Measurements from ENCODE around the gene ADGRF4. TPM values are rescaled to one million over a fixed set of nuclear protein-coding genes. Genes with fewer than 3 reads are reported as not detected.

ADGRF4 gene
- total RNA-seq, 1 experiment from 2014 or later, result not detected

DNA sequence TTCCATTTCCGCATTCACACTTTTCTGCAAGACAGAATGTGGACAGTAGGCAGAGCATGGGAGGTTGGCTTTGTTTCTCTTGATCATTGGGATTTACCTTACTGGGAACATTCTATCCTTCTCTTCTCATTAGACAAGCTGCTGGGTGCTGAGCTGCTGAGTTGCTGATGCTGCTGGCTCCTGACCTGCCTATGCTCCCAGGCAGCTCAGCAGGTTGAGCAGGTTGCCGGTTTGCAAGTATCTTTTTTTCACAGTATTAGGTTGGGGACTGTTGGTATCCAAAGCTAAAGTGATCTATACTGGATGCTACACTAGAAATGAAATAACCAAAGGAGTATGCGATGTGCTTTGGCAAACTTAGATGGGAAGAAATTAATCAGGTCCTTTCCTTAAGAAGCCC is 23.7 kb upstream of the ADGRF4 start:
- Mint-ChIP-seq H3K9me3 (no peaks in the 10 kb centered on the region; a peak in 1 of 5 replicates), H3K27me3 (ENCODE audit: low read depth) (no peaks in the 10 kb centered on the region), H3K4me1 (peaks cover 14 to 15% of the 10 kb centered on the region in 2 experiments), H3K4me3 (no peak overlapping the region), H3K36me3 (ENCODE audit: insufficient read depth in 1 of 3, low read depth in 3 of 3) (no peaks in the 10 kb centered on the region; a peak in 1 of 7 replicates), H3K27ac (no peak overlapping the region)
- H3K4me2 ChIP-seq (ENCODE audit: insufficient read depth, insufficient read length, low read length), result no peak overlapping the region
- no peak overlapping the region for H2BK5ac ChIP-seq (ENCODE audit: insufficient read length, low read length)
- no peak overlapping the region for H2BK12ac ChIP-seq (ENCODE audit: insufficient read length, low read depth, low read length)
- H3K23me2 ChIP-seq (ENCODE audit: insufficient read length, low read depth, low read length, poor library complexity, severe bottlenecking), result no peaks in the 10 kb centered on the region
- no peaks in the 10 kb centered on the region for H3K79me1 ChIP-seq (ENCODE audit: insufficient read depth, low read depth, low read length, poor library complexity, severe bottlenecking)
- H3K23ac ChIP-seq (ENCODE audit: insufficient read length, low read depth, low read length), result no peak overlapping the region
- 0 out of 2 replicates have a peak, but pooled peaks cover 2% of the 10 kb centered on the region for H3K4me1 ChIP-seq (ENCODE audit: insufficient read depth, low read length)
- H4K91ac ChIP-seq (ENCODE audit: insufficient read length, low read depth, low read length), result no peak overlapping the region
- DNase-seq, result no peak
- H4K5ac ChIP-seq (ENCODE audit: insufficient read length, low read depth, low read length), result no peak overlapping the region
- H2BK15ac ChIP-seq (ENCODE audit: low read depth, low read length), result no peak overlapping the region
- TF ChIP-seq, protein P1, sequence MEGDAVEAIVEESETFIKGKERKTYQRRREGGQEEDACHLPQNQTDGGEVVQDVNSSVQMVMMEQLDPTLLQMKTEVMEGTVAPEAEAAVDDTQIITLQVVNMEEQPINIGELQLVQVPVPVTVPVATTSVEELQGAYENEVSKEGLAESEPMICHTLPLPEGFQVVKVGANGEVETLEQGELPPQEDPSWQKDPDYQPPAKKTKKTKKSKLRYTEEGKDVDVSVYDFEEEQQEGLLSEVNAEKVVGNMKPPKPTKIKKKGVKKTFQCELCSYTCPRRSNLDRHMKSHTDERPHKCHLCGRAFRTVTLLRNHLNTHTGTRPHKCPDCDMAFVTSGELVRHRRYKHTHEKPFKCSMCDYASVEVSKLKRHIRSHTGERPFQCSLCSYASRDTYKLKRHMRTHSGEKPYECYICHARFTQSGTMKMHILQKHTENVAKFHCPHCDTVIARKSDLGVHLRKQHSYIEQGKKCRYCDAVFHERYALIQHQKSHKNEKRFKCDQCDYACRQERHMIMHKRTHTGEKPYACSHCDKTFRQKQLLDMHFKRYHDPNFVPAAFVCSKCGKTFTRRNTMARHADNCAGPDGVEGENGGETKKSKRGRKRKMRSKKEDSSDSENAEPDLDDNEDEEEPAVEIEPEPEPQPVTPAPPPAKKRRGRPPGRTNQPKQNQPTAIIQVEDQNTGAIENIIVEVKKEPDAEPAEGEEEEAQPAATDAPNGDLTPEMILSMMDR (conservative IDR thresholded peaks at IDR 0.05), result no peak
- H2AK5ac ChIP-seq (ENCODE audit: insufficient read length, low read length), result no peak overlapping the region
- H2BK120ac ChIP-seq (ENCODE audit: low read depth, low read length, poor library complexity, severe bottlenecking), result no peak overlapping the region
- no peak overlapping the region for H3K56ac ChIP-seq (ENCODE audit: insufficient read length, low read depth, low read length)
- H2AFZ ChIP-seq (ENCODE audit: low read length), result no peak overlapping the region
- H3K9me3 ChIP-seq (ENCODE audit: control insufficient read depth, low read depth, low read length), result no peaks in the 10 kb centered on the region
- H3K9ac ChIP-seq (ENCODE audit: extremely low read depth, insufficient read length, low read length), result no peak overlapping the region
- H3K4ac ChIP-seq (ENCODE audit: low read depth, low read length), result no peak overlapping the region
- no peak overlapping the region for H3K18ac ChIP-seq (ENCODE audit: insufficient read length, low read depth, low read length)
- H3K14ac ChIP-seq (ENCODE audit: insufficient read depth, low read length), result no peak overlapping the region
- no peak overlapping the region for H4K8ac ChIP-seq (replicated peaks; ENCODE audit: insufficient read length, low read depth, low read length)
- H4K20me1 ChIP-seq (ENCODE audit: control insufficient read depth, insufficient read depth, insufficient read length), result no peaks in the 10 kb centered on the region
- H2BK20ac ChIP-seq (ENCODE audit: low read depth, low read length, poor library complexity, severe bottlenecking), result no peak overlapping the region
- H3K79me2 ChIP-seq (ENCODE audit: insufficient read depth, low read length), result no peaks in the 10 kb centered on the region
- H3K27me3 ChIP-seq (ENCODE audit: insufficient read depth, low read length), result no peaks in the 10 kb centered on the region
- no peak overlapping the region for H3T11ph ChIP-seq (ENCODE audit: low read length)
- WGBS (ENCODE audit: extremely low coverage, insufficient read length, low lambda C conversion rate), result no CpG with 5 or more reads among the region's 3 CpGs
- H3K27ac ChIP-seq (ENCODE audit: insufficient read length, low read depth, low read length), result no peak overlapping the region

Measured in H9 (cell line).